Measurements from ENCODE around the gene CPZ.

Gene CPZ

GRCh38 chr4:8582016-8582415 lies 10.5 kb upstream of the CPZ start:
- no peak overlapping the region for H3K27ac ChIP-seq (ENCODE audit: low read depth, low read length)
- no peak overlapping the region for H3K4me3 ChIP-seq (ENCODE audit: low read depth, low read length)
- H3K36me3 ChIP-seq (ENCODE audit: control insufficient read depth, insufficient read depth, low read length), result no peaks in the 10 kb centered on the region
- no peak overlapping the region for H3K9ac ChIP-seq (ENCODE audit: low read depth, low read length)
- no peaks in the 10 kb centered on the region for H3K9me3 ChIP-seq (ENCODE audit: control insufficient read depth, insufficient read depth, low read length)
- H3K4me1 ChIP-seq (ENCODE audit: control insufficient read depth, insufficient read depth, low read length), result peaks cover 9% of the 10 kb centered on the region
- peaks cover 38% of the 10 kb centered on the region for H3K27me3 ChIP-seq (ENCODE audit: control insufficient read depth, insufficient read depth, low read length)

GRCh38 chr4:8582436-8582835 lies 10.1 kb upstream of the CPZ start:
- Histone ChIP-seq H3K4me1 (ENCODE audit: control insufficient read depth, insufficient read depth, low read length) (peaks cover 9% of the 10 kb centered on the region), H3K27ac (ENCODE audit: low read depth, low read length) (no peak overlapping the region), H3K27me3 (ENCODE audit: control insufficient read depth, insufficient read depth, low read length) (peaks cover 38% of the 10 kb centered on the region), H3K36me3 (ENCODE audit: control insufficient read depth, insufficient read depth, low read length) (no peaks in the 10 kb centered on the region), H3K4me3 (ENCODE audit: low read depth, low read length) (no peak overlapping the region), H3K9ac (ENCODE audit: low read depth, low read length) (no peak overlapping the region), H3K9me3 (ENCODE audit: control insufficient read depth, insufficient read depth, low read length) (no peaks in the 10 kb centered on the region)

- Histone ChIP-seq H3K36me3 (ENCODE audit: control insufficient read depth, insufficient read depth, low read length) (no peaks in the 10 kb centered on the region), H3K27me3 (ENCODE audit: control insufficient read depth, insufficient read depth, low read length) (peaks cover 38% of the 10 kb centered on the region), H3K9ac (ENCODE audit: low read depth, low read length) (no peak overlapping the region), H3K9me3 (ENCODE audit: control insufficient read depth, insufficient read depth, low read length) (no peaks in the 10 kb centered on the region), H3K4me1 (ENCODE audit: control insufficient read depth, insufficient read depth, low read length) (peaks cover 9% of the 10 kb centered on the region), H3K27ac (ENCODE audit: low read depth, low read length) (no peak overlapping the region), H3K4me3 (ENCODE audit: low read depth, low read length) (no peak overlapping the region)
These were observed 9.5 kb upstream of the CPZ start for GRCh38 chr4:8582941-8583654.

GRCh38 chr4:8583655-8584025 lies 8.9 kb upstream of the CPZ start:
- H3K9me3 ChIP-seq (ENCODE audit: control insufficient read depth, insufficient read depth, low read length), result no peaks in the 10 kb centered on the region
- H3K9ac ChIP-seq (ENCODE audit: low read depth, low read length), result no peak overlapping the region
- H3K36me3 ChIP-seq (ENCODE audit: control insufficient read depth, insufficient read depth, low read length), result no peaks in the 10 kb centered on the region
- H3K27me3 ChIP-seq (ENCODE audit: control insufficient read depth, insufficient read depth, low read length), result peaks cover 35% of the 10 kb centered on the region
- no peak overlapping the region for H3K27ac ChIP-seq (ENCODE audit: low read depth, low read length)
- H3K4me3 ChIP-seq (ENCODE audit: low read depth, low read length), result no peak overlapping the region
- H3K4me1 ChIP-seq (ENCODE audit: control insufficient read depth, insufficient read depth, low read length), result peaks cover 9% of the 10 kb centered on the region

- Histone ChIP-seq H3K4me3 (ENCODE audit: low read depth, low read length) (no peak overlapping the region), H3K36me3 (ENCODE audit: control insufficient read depth, insufficient read depth, low read length) (no peaks in the 10 kb centered on the region), H3K4me1 (ENCODE audit: control insufficient read depth, insufficient read depth, low read length) (peaks cover 5% of the 10 kb centered on the region; the same call in 1 of the 2 replicates)
These were observed 7.4 kb upstream of the CPZ start for GRCh38 chr4:8585186-8585585.

GRCh38 chr4:8585721-8586212 lies 6.8 kb upstream of the CPZ start:
- H3K4me1 ChIP-seq (ENCODE audit: control insufficient read depth, insufficient read depth, low read length), result peaks cover 5% of the 10 kb centered on the region; the same call in 1 of the 2 replicates
- no peaks in the 10 kb centered on the region for H3K9me3 ChIP-seq (ENCODE audit: control insufficient read depth, insufficient read depth, low read length)
- H3K27ac ChIP-seq (ENCODE audit: low read depth, low read length), result no peak overlapping the region
- no peak overlapping the region for H3K9ac ChIP-seq (ENCODE audit: low read depth, low read length)
- no peak overlapping the region for H3K4me3 ChIP-seq (ENCODE audit: low read depth, low read length)
- H3K36me3 ChIP-seq (ENCODE audit: control insufficient read depth, insufficient read depth, low read length), result no peaks in the 10 kb centered on the region
- H3K27me3 ChIP-seq (ENCODE audit: control insufficient read depth, insufficient read depth, low read length), result peaks cover 26% of the 10 kb centered on the region

More at GRCh38 chr4:8585186-8585585, 7.4 kb upstream of the CPZ start:
- Histone ChIP-seq H3K9me3 (ENCODE audit: control insufficient read depth, insufficient read depth, low read length) (no peaks in the 10 kb centered on the region), H3K27ac (ENCODE audit: low read depth, low read length) (no peak overlapping the region), H3K27me3 (ENCODE audit: control insufficient read depth, insufficient read depth, low read length) (peaks cover 26% of the 10 kb centered on the region), H3K9ac (ENCODE audit: low read depth, low read length) (no peak overlapping the region)

- Histone ChIP-seq H3K27me3 (ENCODE audit: control insufficient read depth, insufficient read depth, low read length) (peaks cover 21% of the 10 kb centered on the region), H3K4me3 (ENCODE audit: low read depth, low read length) (no peak overlapping the region), H3K9ac (ENCODE audit: low read depth, low read length) (no peak overlapping the region), H3K4me1 (ENCODE audit: control insufficient read depth, insufficient read depth, low read length) (0 out of 2 replicates have a peak, but pooled peaks cover 1% of the 10 kb centered on the region), H3K9me3 (ENCODE audit: control insufficient read depth, insufficient read depth, low read length) (no peaks in the 10 kb centered on the region), H3K36me3 (ENCODE audit: control insufficient read depth, insufficient read depth, low read length) (no peaks in the 10 kb centered on the region), H3K27ac (ENCODE audit: low read depth, low read length) (no peak overlapping the region)
These were observed 6.3 kb upstream of the CPZ start for GRCh38 chr4:8586246-8586645.

GRCh38 chr4:8586671-8587468 lies 5.7 kb upstream of the CPZ start:
- H3K4me1 ChIP-seq (ENCODE audit: control insufficient read depth, insufficient read depth, low read length), result peaks cover 2% of the 10 kb centered on the region
- no peak overlapping the region for H3K9ac ChIP-seq (ENCODE audit: low read depth, low read length)
- H3K9me3 ChIP-seq (ENCODE audit: control insufficient read depth, insufficient read depth, low read length), result no peaks in the 10 kb centered on the region
- H3K4me3 ChIP-seq (ENCODE audit: low read depth, low read length), result no peak overlapping the region
- no peak overlapping the region for H3K27ac ChIP-seq (ENCODE audit: low read depth, low read length)
- no peaks in the 10 kb centered on the region for H3K36me3 ChIP-seq (ENCODE audit: control insufficient read depth, insufficient read depth, low read length)
- peaks cover 18% of the 10 kb centered on the region for H3K27me3 ChIP-seq (ENCODE audit: control insufficient read depth, insufficient read depth, low read length)

GRCh38 chr4:8587469-8588195 lies 4.9 kb upstream of the CPZ start:
- no peaks in the 10 kb centered on the region for H3K9me3 ChIP-seq (ENCODE audit: control insufficient read depth, insufficient read depth, low read length)
- no peak overlapping the region for H3K9ac ChIP-seq (ENCODE audit: low read depth, low read length)
- peaks cover 12% of the 10 kb centered on the region for H3K27me3 ChIP-seq (ENCODE audit: control insufficient read depth, insufficient read depth, low read length)
- peaks cover 6% of the 10 kb centered on the region for H3K4me1 ChIP-seq (ENCODE audit: control insufficient read depth, insufficient read depth, low read length)
- H3K36me3 ChIP-seq (ENCODE audit: control insufficient read depth, insufficient read depth, low read length), result no peaks in the 10 kb centered on the region
- H3K27ac ChIP-seq (ENCODE audit: low read depth, low read length), result no peak overlapping the region
- H3K4me3 ChIP-seq (ENCODE audit: low read depth, low read length), result no peak overlapping the region

GRCh38 chr4:8588196-8588470 lies 4.4 kb upstream of the CPZ start:
- no peak overlapping the region for H3K9ac ChIP-seq (ENCODE audit: low read depth, low read length)
- no peaks in the 10 kb centered on the region for H3K9me3 ChIP-seq (ENCODE audit: control insufficient read depth, insufficient read depth, low read length)
- H3K4me1 ChIP-seq (ENCODE audit: control insufficient read depth, insufficient read depth, low read length), result peaks cover 6% of the 10 kb centered on the region
- no peaks in the 10 kb centered on the region for H3K36me3 ChIP-seq (ENCODE audit: control insufficient read depth, insufficient read depth, low read length)
- H3K27ac ChIP-seq (ENCODE audit: low read depth, low read length), result no peak overlapping the region
- no peak overlapping the region for H3K4me3 ChIP-seq (ENCODE audit: low read depth, low read length)
- peaks cover 9% of the 10 kb centered on the region for H3K27me3 ChIP-seq (ENCODE audit: control insufficient read depth, insufficient read depth, low read length)

- Histone ChIP-seq H3K27ac (ENCODE audit: low read depth, low read length) (no peak overlapping the region), H3K4me1 (ENCODE audit: control insufficient read depth, insufficient read depth, low read length) (peaks cover 14% of the 10 kb centered on the region), H3K36me3 (ENCODE audit: control insufficient read depth, insufficient read depth, low read length) (no peaks in the 10 kb centered on the region), H3K27me3 (ENCODE audit: control insufficient read depth, insufficient read depth, low read length) (peaks cover 8% of the 10 kb centered on the region; the same call in 1 of the 2 replicates), H3K9me3 (ENCODE audit: control insufficient read depth, insufficient read depth, low read length) (no peaks in the 10 kb centered on the region), H3K4me3 (ENCODE audit: low read depth, low read length) (no peak overlapping the region), H3K9ac (ENCODE audit: low read depth, low read length) (no peak overlapping the region)
These were observed 3.2 kb upstream of the CPZ start for GRCh38 chr4:8589336-8589735.
